Measurements from ENCODE around the gene ACVR1B. TPM values are rescaled to one million over a fixed set of nuclear protein-coding genes. Genes with fewer than 3 reads are reported as not detected.

Gene ACVR1B
- total RNA-seq, 1 donor from 2014 or later: 12.1 TPM

GRCh38 chr12:51985154-51985835 is 33.8 kb downstream of the ACVR1B start:
- no peak for DNase-seq (ENCODE audit: low read depth)
- Histone ChIP-seq H3K27me3 (ENCODE audit: control insufficient read depth, insufficient read depth, low read length) (no peaks in the 10 kb centered on the region), H3K36me3 (ENCODE audit: control insufficient read depth, insufficient read depth, low read length) (peaks cover 19% of the 10 kb centered on the region), H3K4me3 (ENCODE audit: low read depth, low read length) (no peak overlapping the region)
- TF ChIP-seq, protein P1, sequence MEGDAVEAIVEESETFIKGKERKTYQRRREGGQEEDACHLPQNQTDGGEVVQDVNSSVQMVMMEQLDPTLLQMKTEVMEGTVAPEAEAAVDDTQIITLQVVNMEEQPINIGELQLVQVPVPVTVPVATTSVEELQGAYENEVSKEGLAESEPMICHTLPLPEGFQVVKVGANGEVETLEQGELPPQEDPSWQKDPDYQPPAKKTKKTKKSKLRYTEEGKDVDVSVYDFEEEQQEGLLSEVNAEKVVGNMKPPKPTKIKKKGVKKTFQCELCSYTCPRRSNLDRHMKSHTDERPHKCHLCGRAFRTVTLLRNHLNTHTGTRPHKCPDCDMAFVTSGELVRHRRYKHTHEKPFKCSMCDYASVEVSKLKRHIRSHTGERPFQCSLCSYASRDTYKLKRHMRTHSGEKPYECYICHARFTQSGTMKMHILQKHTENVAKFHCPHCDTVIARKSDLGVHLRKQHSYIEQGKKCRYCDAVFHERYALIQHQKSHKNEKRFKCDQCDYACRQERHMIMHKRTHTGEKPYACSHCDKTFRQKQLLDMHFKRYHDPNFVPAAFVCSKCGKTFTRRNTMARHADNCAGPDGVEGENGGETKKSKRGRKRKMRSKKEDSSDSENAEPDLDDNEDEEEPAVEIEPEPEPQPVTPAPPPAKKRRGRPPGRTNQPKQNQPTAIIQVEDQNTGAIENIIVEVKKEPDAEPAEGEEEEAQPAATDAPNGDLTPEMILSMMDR (IDR thresholded peaks at IDR 0.05; ENCODE audit: insufficient read depth, low read length, severe bottlenecking): no peak
- no peak for FAIRE-seq

DNA sequence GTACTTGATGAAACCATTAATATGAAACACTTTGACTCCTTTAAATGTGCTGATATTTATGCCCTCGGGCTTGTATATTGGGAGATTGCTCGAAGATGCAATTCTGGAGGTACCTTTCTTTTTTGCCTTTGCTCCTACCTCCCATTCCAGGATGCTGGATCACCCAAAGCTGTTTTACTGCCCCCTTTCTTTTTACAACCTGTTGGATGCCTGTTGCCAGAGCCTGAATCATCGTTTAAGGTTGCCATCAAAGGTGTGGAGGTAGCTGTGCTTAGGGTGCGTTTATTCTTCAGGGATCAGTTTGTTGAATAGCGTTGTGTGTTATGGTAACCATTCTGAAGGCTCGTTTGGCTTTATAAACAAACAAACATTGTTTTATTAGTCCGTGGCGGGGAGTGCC is 35.3 kb downstream of the ACVR1B start:
- H3K4me3 ChIP-seq (ENCODE audit: low read depth, low read length): no peak overlapping the region
- TF ChIP-seq, protein P1 (IDR thresholded peaks at IDR 0.05; ENCODE audit: insufficient read depth, low read length, severe bottlenecking): no peak
- DNase-seq (ENCODE audit: low read depth) (no peak), FAIRE-seq (no peak)
- H3K27me3 ChIP-seq (ENCODE audit: control insufficient read depth, insufficient read depth, low read length): no peaks in the 10 kb centered on the region
- peaks cover 15% of the 10 kb centered on the region for H3K36me3 ChIP-seq (ENCODE audit: control insufficient read depth, insufficient read depth, low read length)

DNA sequence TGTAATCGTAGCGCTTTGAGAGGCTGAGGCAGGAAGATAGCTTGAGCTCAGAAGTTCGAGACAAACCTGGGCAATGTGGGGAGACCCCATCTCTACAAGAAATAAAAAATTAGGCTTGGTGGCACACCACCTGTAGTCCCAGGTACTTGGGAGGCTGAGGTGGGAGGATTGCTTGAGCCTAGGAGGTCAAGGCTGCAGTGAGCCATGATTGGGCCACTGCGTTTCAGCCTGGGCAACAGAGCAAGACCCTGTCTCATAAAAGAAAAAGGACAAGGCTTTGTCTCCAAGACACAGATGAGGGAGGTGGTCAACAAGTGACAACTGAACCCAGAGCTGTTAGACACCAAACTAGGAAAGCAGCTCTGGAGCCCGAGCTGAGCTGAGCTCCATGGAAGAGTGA is 40.7 kb downstream of the ACVR1B start:
- DNase-seq (ENCODE audit: low read depth) (no peak), FAIRE-seq (no peak)
- Histone ChIP-seq H3K27me3 (ENCODE audit: control insufficient read depth, insufficient read depth, low read length) (no peaks in the 10 kb centered on the region), H3K4me3 (ENCODE audit: low read depth, low read length) (no peak overlapping the region), H3K36me3 (ENCODE audit: control insufficient read depth, insufficient read depth, low read length) (peaks cover 16% of the 10 kb centered on the region)
- TF ChIP-seq, protein P1 (IDR thresholded peaks at IDR 0.05; ENCODE audit: insufficient read depth, low read length, severe bottlenecking): no peak

- Histone ChIP-seq H3K4me3 (ENCODE audit: low read depth, low read length) (no peak overlapping the region), H3K36me3 (ENCODE audit: control insufficient read depth, insufficient read depth, low read length) (peaks cover 16% of the 10 kb centered on the region), H3K27me3 (ENCODE audit: control insufficient read depth, insufficient read depth, low read length) (no peaks in the 10 kb centered on the region)
- TF ChIP-seq, protein P1 (IDR thresholded peaks at IDR 0.05; ENCODE audit: insufficient read depth, low read length, severe bottlenecking): no peak
- FAIRE-seq: no peak
- no peak for DNase-seq (ENCODE audit: low read depth)
Measured at GRCh38 chr12:51994539-51994820, 43.0 kb downstream of the ACVR1B start.

DNA sequence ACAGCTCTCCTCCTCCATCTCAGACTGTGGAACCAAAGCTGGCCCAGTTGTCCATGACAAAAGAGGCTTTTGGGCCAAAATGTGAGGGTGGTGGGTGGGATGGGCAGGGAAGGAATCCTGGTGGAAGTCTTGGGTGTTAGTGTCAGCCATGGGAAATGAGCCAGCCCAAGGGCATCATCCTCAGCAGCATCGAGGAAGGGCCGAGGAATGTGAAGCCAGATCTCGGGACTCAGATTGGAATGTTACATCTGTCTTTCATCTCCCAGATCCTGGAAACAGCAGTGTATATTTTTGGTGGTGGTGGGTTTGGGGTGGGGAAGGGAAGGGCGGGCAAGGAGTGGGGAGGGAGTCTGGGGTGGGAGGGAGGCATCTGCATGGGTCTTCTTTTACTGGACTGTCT is 43.5 kb downstream of the ACVR1B start:
- no peak for FAIRE-seq
- no peaks in the 10 kb centered on the region for H3K27me3 ChIP-seq (ENCODE audit: control insufficient read depth, insufficient read depth, low read length)
- H3K36me3 ChIP-seq (ENCODE audit: control insufficient read depth, insufficient read depth, low read length): peaks cover 16% of the 10 kb centered on the region
- TF ChIP-seq, protein P1 (IDR thresholded peaks at IDR 0.05; ENCODE audit: insufficient read depth, low read length, severe bottlenecking): no peak
- H3K4me3 ChIP-seq (ENCODE audit: low read depth, low read length): no peak overlapping the region
- DNase-seq (ENCODE audit: low read depth): no peak

GRCh38 chr12:51997136-51997535 is 45.6 kb downstream of the ACVR1B start:
- FAIRE-seq: peak; percentile 43
- Histone ChIP-seq H3K27me3 (ENCODE audit: control insufficient read depth, insufficient read depth, low read length) (no peaks in the 10 kb centered on the region), H3K4me3 (ENCODE audit: low read depth, low read length) (no peak overlapping the region), H3K36me3 (ENCODE audit: control insufficient read depth, insufficient read depth, low read length) (peaks cover 14% of the 10 kb centered on the region)
- no peak for DNase-seq (ENCODE audit: low read depth)
- TF ChIP-seq, protein P1 (IDR thresholded peaks at IDR 0.05; ENCODE audit: insufficient read depth, low read length, severe bottlenecking): no peak
